ENCODE data around the gene CDKL1. TPM values are rescaled to one million over a fixed set of nuclear protein-coding genes. Genes with fewer than 3 reads are reported as not detected.

CDKL1 gene
- total and polyA plus RNA-seq, 2 donors (not counting 3 experiments of a cell fraction or from before 2014, with no cell fraction given): 2.6 to 9.7 TPM

DNA sequence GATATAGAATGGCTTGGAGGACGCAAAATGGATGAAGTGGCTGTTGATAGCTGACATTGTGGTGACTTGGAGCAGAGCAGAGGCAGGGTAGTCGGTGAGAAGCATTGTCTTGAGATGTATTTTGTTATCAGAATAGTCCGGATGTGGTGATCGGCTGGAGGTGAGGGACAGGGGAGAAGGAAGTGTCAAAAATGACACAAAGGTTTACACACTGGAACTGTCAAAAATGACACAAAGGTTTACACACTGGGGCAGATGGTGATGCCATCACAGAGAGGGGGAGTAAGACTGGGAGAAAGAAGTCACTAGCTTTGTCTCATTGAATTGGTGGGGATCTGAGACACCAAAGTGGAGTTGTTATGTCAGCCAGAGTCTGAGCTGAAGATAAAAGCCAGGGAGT is 30.1 kb downstream of the CDKL1 start:
- ChIA-PET POLR2A (no interaction called here), CTCF (interaction anchor here (1.5 kb wide), 1 partner anchor 11 kb away, joined by 3 read pairs; no protein-coding TSS in a partner anchor)
- FAIRE-seq (no peak), DNase-seq (ENCODE audit: low read depth, low spot score) (no peak)
- Histone ChIP-seq H3K27ac (ENCODE audit: insufficient read depth, low read depth, low read length) (no peak overlapping the region), H3K4me3 (replicated peaks in 1 of 3; ENCODE audit: insufficient read depth in 1 of 3, low read depth in 1 of 3, low read length in 3 of 3) (no peak overlapping the region), H3K79me2 (ENCODE audit: control insufficient read depth, insufficient read depth, low read length) (no peaks in the 10 kb centered on the region), H3K36me3 (ENCODE audit: control insufficient read depth in 2 of 2, extremely low read depth in 1 of 2, insufficient read depth in 2 of 2, low read length in 2 of 2) (no peaks in the 10 kb centered on the region), H3K4me1 (ENCODE audit: control insufficient read depth, extremely low read depth, insufficient read depth, low read length) (peaks cover 12% of the 10 kb centered on the region), H3K9ac (replicated peaks; ENCODE audit: extremely low read depth, insufficient read depth, low read length) (no peak overlapping the region), H3K27me3 (ENCODE audit: control insufficient read depth in 2 of 2, insufficient read depth in 2 of 2, low read length in 2 of 2) (no peaks in the 10 kb centered on the region), H3K9me1 (replicated peaks; ENCODE audit: control insufficient read depth, extremely low read depth, insufficient read depth, low read length) (no peaks in the 10 kb centered on the region), H2AFZ (ENCODE audit: low read depth, low read length) (no peak overlapping the region), H4K20me1 (replicated peaks; ENCODE audit: control insufficient read depth, extremely low read depth, insufficient read depth, low read length) (no peaks in the 10 kb centered on the region), H3K9me3 (replicated peaks; ENCODE audit: control insufficient read depth, insufficient read depth, low read length) (no peaks in the 10 kb centered on the region), H3K4me2 (ENCODE audit: insufficient read depth, low read length) (no peak overlapping the region)
- dilution Hi-C loops (cut with MboI; ENCODE audit: extremely low pct_ligation_motif_present, low sequenced_read_pairs): no loop called here
- BruUV-seq (replicated peaks): no TSS peak
- no peak for TF ChIP-seq GATA2 (IDR thresholded peaks at IDR 0.05; ENCODE audit: insufficient read depth, insufficient read length, low read depth, low read length)
- no peak for TF ChIP-seq POLR2A (IDR thresholded peaks at IDR 0.05; ENCODE audit: low read depth, low read length)
- no peak for TF ChIP-seq FOS (IDR thresholded peaks at IDR 0.05; ENCODE audit: borderline replicate concordance, insufficient read depth, low read length)
- TF ChIP-seq, protein P1, sequence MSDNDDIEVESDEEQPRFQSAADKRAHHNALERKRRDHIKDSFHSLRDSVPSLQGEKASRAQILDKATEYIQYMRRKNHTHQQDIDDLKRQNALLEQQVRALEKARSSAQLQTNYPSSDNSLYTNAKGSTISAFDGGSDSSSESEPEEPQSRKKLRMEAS (IDR thresholded peaks at IDR 0.05; ENCODE audit: insufficient read depth, insufficient read length): no peak
- no peak for TF ChIP-seq JUN (IDR thresholded peaks at IDR 0.05; ENCODE audit: borderline replicate concordance, insufficient read depth, insufficient read length, low read depth)
- TF ChIP-seq POLR2AphosphoS5 (IDR thresholded peaks at IDR 0.05; ENCODE audit: insufficient read depth, low read depth, low read length): no peak
- TF ChIP-seq, protein P2, sequence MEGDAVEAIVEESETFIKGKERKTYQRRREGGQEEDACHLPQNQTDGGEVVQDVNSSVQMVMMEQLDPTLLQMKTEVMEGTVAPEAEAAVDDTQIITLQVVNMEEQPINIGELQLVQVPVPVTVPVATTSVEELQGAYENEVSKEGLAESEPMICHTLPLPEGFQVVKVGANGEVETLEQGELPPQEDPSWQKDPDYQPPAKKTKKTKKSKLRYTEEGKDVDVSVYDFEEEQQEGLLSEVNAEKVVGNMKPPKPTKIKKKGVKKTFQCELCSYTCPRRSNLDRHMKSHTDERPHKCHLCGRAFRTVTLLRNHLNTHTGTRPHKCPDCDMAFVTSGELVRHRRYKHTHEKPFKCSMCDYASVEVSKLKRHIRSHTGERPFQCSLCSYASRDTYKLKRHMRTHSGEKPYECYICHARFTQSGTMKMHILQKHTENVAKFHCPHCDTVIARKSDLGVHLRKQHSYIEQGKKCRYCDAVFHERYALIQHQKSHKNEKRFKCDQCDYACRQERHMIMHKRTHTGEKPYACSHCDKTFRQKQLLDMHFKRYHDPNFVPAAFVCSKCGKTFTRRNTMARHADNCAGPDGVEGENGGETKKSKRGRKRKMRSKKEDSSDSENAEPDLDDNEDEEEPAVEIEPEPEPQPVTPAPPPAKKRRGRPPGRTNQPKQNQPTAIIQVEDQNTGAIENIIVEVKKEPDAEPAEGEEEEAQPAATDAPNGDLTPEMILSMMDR (IDR thresholded peaks at IDR 0.05; ENCODE audit: extremely low read depth in 1 of 2, insufficient read depth in 1 of 2, low read depth in 1 of 2, low read length in 2 of 2): no peak
- TF ChIP-seq MYC (IDR thresholded peaks at IDR 0.05; ENCODE audit: low read depth, low read length): no peak
- no peak for TF ChIP-seq EZH2 (IDR thresholded peaks at IDR 0.05; ENCODE audit: borderline replicate concordance, low read depth, low read length, severe bottlenecking)
- intact Hi-C loops (cut with micrococcal nuclease): no loop called here

Data from endothelial cell of umbilical vein (primary cell).